Measurements from ENCODE around the gene SEMA4C. TPM values are rescaled to one million over a fixed set of nuclear protein-coding genes. Genes with fewer than 3 reads are reported as not detected.

Gene SEMA4C
- total RNA-seq, 1 experiment from 2014 or later = 16.2 TPM

DNA sequence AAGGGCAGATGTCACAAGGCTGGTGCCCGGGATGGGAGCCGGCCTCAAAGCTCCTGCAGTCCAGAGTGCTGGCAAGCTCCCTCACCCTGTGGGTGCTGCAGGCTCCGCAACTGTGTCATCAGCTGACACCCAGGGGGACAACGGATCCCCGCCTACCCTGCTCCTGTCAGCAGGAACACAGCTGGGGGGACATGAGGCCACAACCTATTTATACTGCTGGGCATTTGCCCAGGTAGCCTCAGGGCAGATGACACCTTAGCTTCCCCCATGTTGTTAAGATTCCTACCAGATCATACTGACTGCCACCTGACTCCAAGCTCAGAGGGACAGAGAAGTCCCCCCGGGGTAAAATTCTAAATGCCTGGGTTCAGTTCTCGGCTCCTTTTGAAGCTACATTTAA, 27.3 kb downstream of the SEMA4C start:
- H3K9me3 ChIP-seq = no peaks in the 10 kb centered on the region
- no peak overlapping the region for H3K4me3 ChIP-seq
- DNase-seq = no peak
- H3K27me3 ChIP-seq = no peaks in the 10 kb centered on the region
- peaks cover 4% of the 10 kb centered on the region; the same call in 1 of the 2 replicates for H3K36me3 ChIP-seq

DNA sequence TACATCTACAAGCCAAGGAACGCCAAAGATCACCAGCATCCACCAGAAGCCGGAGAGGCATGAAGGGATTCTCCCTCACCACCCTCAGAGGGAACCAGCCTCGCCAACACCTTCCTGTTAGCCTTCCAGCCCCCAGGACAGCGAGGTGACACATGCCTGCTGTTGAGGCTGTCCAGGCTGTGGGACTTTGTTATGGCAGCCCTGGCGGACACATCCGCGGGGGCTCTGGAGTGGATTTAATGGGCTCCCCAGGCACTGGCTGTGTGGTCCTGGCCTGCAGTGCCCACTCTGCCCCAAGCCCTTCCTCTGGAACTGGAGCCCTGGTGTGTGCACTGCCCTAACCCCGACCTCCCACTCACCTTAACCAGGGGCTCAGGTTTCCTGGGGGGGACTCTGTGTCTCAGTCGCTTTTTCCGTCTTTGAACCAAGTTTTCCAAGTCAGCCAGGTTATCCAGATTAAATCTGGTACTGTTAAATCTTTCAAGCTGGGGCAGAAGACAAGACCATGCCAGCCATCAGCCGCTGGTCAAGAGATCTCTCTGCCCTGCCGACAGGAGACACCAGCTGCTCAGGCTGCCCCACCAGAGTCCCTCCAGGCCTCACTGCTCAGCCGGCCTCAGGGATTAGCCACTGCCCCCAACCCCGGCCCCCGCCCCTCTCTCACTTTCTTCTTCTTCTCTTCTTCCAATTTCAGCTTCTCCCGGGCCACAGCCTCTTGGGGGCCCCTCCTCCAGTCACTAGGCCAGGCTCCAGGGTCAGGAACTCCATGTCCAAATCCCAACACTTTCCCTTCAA, 28.0 kb downstream of the SEMA4C start:
- H3K9me3 ChIP-seq = no peaks in the 10 kb centered on the region
- no peak for DNase-seq
- H3K27me3 ChIP-seq = no peaks in the 10 kb centered on the region
- H3K36me3 ChIP-seq = peaks cover 1% of the 10 kb centered on the region; the same call in 1 of the 2 replicates
- H3K4me3 ChIP-seq = no peak overlapping the region

DNA sequence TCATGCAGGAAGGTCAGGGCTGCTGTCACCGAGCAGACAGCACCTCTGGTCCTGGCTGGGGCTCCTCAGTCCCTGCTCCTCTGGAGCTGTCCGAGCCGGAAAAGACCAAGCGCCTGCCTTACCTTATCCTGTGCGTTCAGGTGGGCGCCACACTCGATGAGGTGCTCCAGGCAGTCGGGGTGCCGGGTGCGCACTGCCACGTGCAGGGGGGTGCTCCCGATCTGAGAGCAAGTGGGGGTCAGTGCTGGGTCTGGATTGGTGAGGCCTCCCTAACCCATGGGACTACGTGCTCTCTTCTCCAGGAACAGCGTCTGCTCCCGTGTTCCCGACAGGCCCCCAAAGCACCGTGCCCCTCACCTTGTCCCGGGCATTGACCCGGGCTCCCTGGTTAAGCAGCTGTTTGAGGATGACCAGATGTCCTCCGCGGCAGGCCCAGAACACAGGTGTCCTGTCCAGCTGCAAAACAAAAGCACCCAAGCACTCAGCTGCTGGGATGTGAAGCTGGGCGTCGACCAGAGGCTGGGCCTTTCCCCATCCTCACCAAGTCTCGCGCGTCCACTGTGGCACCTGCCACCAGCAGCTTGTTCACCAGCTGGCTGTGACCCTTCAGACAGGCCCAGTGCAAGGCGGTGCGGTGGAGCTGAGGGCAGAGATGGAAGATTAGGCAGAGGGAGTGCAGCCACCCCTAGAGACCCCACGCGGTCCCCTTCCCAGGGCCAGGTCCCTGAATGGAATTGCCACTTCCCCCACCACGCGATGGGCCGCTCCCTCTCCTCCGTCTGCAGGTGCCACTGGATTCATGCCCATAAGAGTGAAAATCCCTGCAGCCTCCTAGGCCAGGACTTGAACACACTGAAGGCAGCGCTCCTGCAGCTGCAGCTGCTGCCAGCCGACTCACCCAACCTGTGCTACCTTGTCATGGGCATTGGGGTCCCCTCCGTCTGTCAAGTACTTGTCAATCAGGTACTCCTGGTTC, 29.7 kb downstream of the SEMA4C start:
- Histone ChIP-seq H3K36me3 (no peaks in the 10 kb centered on the region; the same call in none of the 2 replicates), H3K4me3 (no peak overlapping the region), H3K9me3 (no peaks in the 10 kb centered on the region), H3K27me3 (no peaks in the 10 kb centered on the region)
- no peak for DNase-seq

DNA sequence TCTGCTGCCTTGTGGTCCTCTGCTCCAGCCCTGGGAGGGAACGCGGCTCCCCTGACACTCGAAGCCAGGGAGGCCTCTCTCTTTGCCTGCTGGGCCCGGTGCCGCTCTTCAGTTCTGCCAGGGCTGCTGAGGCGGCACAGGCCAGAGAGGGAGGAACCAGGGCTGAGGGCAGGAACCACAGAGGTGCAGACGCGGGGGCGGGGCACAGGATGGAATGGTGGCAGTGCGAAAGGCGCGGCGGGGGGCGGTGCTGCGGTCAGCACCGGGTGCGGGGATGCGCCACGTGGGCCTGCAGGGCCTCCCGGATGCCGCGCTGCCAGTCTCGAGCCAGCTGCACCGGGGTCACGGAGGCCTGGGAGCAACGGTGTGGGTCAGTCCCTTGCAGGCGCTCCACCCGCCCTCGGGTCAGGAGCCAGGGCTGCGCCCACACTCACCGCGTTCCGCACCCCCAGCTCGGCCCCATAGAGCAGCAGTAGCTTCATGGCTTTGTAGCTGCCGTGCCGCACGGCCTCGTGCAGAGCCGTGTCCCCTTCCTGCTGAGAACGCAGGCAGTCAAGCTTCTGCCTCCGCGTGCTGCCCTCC, 30.5 kb downstream of the SEMA4C start:
- H3K4me3 ChIP-seq = no peak overlapping the region
- H3K27me3 ChIP-seq = no peaks in the 10 kb centered on the region
- peaks cover 2% of the 10 kb centered on the region for H3K36me3 ChIP-seq
- no peak for DNase-seq
- no peaks in the 10 kb centered on the region for H3K9me3 ChIP-seq

DNA sequence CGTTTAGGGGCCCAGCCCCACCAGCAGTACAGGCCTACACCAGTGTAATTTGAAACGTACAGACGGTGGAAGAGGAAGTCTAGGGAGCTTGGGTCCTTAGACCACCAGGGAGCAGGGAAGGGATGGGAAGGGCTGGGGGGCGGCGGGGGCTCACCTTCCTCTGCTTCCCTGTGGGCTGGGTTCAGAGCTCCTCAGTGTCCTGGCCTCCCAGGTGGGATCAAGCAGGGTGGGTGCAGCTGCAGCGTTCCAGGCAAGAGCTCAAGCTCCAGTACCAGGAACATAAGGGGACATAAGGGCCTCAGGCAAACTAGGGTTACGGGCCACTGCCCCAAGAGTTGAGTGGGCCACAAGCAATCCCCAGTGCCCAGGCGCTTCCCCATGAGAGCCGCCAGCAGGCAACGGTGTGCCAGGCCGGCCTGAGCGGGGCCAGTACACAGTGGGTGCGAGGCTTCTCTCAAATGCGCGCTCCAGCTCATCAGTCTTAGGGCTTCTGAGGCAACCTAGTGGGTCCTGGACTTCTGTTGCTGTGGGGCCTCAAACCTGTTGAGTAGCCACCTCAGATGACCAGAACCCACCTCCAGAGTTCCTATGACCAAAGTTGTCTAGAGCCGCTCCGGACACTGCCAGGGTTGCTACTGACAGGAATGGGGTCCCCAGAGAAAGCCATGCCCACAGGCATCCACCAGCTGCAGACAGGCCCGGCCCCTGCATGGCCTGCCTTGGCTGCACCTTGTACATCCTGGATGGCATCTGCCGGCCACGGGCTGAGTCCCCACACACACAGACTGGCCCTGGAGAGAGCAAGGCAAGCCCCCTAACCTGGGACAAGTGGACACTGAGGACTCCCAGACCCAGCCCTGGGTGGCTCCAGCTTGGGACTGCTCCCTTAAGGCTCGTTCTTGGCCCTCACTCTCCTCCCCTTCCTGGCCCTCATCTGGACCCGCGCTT, 31.3 kb downstream of the SEMA4C start:
- Histone ChIP-seq H3K9me3 (no peaks in the 10 kb centered on the region), H3K4me3 (no peak overlapping the region), H3K27me3 (no peaks in the 10 kb centered on the region), H3K36me3 (peaks cover 2% of the 10 kb centered on the region)
- DNase-seq = no peak

DNA sequence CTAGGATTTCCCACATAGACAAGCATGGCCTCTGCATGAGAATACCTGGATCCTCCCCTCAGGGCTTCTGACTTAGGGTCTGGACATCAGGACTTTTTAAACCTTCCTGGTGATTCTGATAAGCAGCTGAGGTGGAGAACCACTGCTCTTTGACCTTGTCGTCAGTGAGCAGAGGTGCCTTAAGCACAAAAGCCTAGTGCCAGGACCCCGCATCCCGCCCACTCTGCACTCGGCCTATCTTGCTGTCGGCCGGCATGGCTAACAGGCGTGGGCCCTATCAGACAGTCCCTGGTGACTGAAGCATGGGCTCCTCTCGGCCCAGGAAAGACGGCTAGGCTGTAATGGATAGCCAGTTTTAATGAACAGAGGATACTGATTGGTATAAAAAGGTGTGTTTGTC, 32.3 kb downstream of the SEMA4C start:
- Histone ChIP-seq H3K9me3 (no peaks in the 10 kb centered on the region), H3K27me3 (no peaks in the 10 kb centered on the region), H3K4me3 (no peak overlapping the region), H3K36me3 (peaks cover 2% of the 10 kb centered on the region)
- DNase-seq = no peak

DNA sequence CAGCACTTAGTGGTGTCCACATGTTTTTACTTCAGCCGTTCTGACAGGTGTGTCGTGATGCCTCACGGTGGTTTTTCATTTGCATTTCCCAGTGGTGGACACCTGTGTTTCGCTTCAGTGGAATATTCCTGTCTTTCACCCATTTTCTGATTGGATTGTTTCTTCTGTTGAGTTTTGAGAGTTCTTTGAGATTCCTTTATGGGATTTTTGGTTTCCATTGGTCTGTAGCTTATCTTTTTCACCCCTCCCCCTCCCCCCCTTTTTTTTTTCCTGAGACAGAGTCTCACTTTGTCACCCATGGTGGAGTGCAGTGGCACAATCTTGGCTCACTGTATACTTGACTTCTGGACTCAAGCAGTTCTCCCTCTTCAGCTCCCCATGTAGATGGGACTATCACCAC, 34.0 kb downstream of the SEMA4C start:
- H3K36me3 ChIP-seq = peaks cover 2% of the 10 kb centered on the region
- no peaks in the 10 kb centered on the region for H3K9me3 ChIP-seq
- no peak for DNase-seq
- H3K4me3 ChIP-seq = no peak overlapping the region
- H3K27me3 ChIP-seq = no peaks in the 10 kb centered on the region

DNA sequence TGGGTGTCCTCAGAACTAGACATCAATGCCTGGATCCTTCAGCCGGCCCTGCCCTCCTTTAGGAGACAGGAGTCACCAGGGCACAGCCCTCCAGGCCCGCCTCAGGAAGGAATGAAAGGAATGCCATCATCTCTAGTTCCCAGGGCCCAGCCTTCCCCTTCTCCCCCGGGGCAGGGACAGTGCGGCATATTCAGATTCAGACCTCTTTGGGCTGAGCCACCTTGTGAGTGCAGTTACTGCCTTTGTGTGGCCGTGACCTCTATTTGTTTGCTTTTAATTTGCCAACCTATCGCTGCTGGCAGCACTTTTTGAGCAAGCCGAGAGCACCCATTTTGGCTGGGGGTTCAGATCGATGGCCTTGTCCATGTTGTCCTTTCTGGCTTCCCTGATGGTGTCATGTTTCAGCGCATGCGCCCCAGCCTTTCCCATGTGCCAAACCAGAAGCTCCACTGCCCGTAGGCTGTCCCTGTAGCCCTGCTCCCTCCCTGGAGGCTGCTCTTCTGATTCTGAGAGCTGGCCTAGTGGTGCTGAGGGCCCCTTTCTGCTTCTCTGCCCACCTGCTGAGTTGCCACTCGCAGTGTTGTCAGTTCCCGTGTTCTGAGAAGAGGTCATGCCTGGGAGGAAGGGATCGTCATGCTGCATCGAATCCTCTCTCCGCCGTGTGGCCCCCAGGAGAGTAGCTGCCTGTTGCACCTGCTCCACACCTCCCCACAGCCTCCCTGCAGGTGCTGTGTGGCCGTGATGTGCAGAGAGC, 36.9 kb downstream of the SEMA4C start:
- peaks cover 8% of the 10 kb centered on the region for H3K36me3 ChIP-seq
- DNase-seq = no peak
- no peak overlapping the region for H3K4me3 ChIP-seq
- H3K27me3 ChIP-seq = no peaks in the 10 kb centered on the region
- H3K9me3 ChIP-seq = no peaks in the 10 kb centered on the region

DNA sequence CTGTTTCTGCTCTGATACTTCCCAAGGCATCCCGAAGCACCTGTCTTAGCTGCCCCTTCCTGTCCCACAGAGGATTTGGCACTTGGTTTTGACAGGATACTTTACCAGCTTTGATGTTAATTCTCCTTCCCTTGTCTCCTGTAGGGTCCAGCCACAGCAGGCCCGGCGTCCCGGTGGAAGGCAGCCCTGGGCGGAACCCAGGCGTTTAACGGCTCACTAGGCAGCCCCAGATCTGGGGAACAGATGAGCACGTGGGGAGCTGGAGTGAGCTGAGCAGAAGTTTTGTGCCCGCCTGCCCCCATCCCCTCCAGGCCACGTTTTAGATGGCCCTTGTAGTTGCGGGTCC, 37.5 kb downstream of the SEMA4C start:
- no peak for DNase-seq
- H3K9me3 ChIP-seq = no peaks in the 10 kb centered on the region
- no peak overlapping the region for H3K4me3 ChIP-seq
- no peaks in the 10 kb centered on the region for H3K27me3 ChIP-seq
- H3K36me3 ChIP-seq = peaks cover 8% of the 10 kb centered on the region

DNA sequence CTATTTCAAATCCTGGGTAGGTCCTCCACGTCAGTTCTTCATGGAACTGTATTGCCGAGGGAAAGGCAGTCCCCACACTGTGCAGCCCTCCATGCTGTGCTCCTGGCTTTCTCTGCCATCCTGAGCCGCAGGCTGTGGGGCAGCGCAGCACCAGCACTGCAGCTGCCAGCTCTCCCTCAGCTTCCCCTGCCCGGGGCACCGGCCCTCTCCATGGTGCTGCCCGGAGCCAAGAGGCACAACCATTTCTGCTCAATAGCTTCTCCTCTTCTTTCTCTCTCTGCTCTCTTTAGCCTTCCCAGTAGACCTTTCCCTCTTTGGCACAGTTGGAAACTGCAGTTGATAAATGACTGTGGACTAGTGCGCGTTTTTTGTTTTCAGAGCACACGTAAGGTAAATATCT, 38.2 kb downstream of the SEMA4C start:
- no peak for DNase-seq
- no peak overlapping the region for H3K4me3 ChIP-seq
- peaks cover 8% of the 10 kb centered on the region for H3K36me3 ChIP-seq
- no peaks in the 10 kb centered on the region for H3K9me3 ChIP-seq
- no peaks in the 10 kb centered on the region for H3K27me3 ChIP-seq

DNA sequence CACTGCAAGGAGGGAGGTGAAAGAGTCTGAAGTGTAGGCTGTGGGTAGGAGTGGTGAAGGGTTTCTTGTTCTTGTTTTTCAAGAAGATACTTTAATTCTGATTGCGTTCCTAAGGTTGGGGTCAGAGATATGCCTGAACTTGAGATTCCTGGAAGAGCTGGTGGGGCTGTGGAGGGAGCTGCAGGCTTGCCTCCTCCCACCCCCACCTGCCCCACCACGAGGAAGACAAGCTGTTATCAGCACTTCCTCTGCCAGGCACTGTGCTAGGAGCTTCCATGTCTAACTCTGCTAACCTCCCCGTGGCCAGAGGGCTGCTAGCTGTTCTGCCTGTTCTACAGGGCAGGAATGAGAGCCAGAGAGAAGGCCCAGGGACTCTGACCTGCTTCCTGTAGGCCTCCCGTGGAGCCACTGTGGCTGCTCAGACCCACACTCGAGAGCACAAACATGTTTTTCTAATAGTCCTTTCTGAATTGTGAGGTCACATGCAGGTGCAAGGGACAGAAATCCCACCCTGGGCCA, 39.8 kb downstream of the SEMA4C start:
- Histone ChIP-seq H3K9me3 (no peaks in the 10 kb centered on the region), H3K4me3 (no peak overlapping the region), H3K36me3 (peaks cover 8% of the 10 kb centered on the region), H3K27me3 (no peaks in the 10 kb centered on the region)
- DNase-seq = no peak

DNA sequence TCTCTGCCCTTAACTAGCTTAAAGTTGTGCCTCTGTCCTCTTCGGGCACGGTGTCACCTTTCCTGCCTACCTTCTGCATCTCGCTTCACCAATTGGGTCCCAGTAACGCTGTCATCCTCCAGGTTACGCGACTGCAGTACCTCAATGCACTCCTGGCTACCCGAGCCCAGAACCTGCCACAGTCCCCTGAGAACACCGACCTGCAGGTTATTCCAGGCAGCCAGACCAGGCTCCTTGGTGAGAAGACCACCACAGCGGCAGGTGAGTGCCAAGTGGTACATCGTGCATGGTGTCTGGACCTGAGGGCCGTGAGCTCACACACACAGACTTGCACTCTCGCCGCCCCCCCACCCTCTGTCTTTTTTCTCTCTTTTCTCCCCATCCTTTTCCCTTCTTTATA, 41.0 kb downstream of the SEMA4C start:
- DNase-seq = no peak

DNA sequence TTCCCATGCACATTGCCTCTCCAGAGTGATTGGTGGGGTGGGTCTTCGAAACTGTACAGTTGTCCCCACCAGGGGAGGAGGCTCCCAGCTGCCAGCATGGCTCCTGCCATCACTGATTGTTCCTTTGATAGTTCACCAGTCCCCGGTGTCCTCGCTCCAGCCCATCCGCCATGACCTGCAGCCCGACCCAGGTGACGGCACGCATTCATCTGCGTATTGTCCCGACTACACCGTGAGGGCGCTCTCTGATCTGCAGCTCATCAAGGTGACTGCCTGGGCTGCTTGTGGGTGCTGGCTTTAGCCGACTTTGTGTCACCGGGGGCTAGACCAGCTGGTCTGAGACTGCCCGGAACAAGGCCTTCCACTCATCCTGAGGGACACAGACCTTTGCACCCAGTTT, 41.4 kb downstream of the SEMA4C start:
- Histone ChIP-seq H3K4me3 (no peak overlapping the region), H3K27me3 (no peaks in the 10 kb centered on the region), H3K9me3 (no peaks in the 10 kb centered on the region), H3K36me3 (peaks cover 7% of the 10 kb centered on the region)
- no peak for DNase-seq

More for the DNA sequence above, 41.0 kb downstream of the SEMA4C start:
- H3K9me3 ChIP-seq = no peaks in the 10 kb centered on the region
- H3K4me3 ChIP-seq = no peak overlapping the region
- H3K27me3 ChIP-seq = no peaks in the 10 kb centered on the region
- peaks cover 6% of the 10 kb centered on the region for H3K36me3 ChIP-seq

DNA sequence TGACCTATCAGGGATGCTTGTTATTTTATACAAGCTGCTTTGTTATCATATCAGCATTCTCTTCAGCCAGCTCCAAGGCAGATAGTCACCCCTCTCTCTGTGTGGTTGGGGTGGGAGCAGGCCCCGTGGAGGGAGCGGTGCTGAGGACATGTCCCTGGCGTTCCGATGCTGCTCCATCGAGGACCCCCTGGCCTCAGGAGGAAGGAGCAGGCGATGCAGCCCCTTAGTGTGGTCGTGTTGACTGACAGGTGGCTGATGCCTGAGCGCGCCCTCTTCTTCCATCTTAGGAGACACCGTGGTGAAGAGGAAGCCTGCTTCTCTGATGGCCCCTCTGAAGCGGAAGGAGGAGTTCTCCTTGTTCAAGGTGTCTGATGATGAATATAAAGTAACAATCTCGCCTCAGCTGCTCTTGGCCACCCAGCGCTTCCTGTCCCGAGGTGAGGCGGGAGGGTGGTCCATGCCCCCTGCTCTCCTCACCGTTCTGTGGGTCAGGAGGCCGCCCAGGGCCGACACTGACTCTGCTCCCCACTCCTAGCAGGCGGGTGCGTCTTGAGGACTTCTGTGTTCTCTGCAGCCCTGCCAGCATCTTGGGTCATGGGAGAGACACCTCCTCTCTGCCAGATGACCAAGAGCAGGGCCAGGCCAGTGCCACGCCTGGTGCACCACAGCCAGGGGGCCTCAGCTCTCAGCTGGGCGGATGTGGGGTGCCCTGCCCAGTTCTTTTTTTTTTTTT, 43.2 kb downstream of the SEMA4C start:
- H3K9me3 ChIP-seq = no peaks in the 10 kb centered on the region
- no peak overlapping the region for H3K4me3 ChIP-seq
- H3K27me3 ChIP-seq = no peaks in the 10 kb centered on the region
- DNase-seq = no peak
- peaks cover 9% of the 10 kb centered on the region for H3K36me3 ChIP-seq

DNA sequence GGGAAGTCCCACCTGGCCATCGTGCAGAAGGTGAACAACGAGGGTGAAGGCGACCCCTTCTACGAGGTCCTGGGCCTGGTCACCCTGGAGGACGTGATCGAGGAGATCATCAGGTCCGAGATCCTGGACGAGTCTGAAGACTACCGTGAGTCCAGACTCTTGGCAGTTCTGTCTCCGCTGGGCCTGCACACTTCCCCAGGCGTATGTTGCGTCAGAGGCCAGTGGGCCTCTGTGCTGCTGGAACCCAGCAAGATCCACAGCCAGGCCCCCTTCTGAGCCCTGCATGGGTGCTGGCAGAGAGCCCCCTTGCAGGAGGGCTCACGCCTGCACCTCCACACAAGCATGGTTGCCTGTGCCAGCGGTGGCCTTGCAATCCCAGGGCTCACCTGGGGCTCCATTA, 44.8 kb downstream of the SEMA4C start:
- H3K9me3 ChIP-seq = no peaks in the 10 kb centered on the region
- no peak for DNase-seq
- peaks cover 9% of the 10 kb centered on the region for H3K36me3 ChIP-seq
- no peaks in the 10 kb centered on the region for H3K27me3 ChIP-seq
- no peak overlapping the region for H3K4me3 ChIP-seq
